Activated CD4-positive, alpha-beta T cell treated with anti-CD3 and anti-CD28 coated beads for 48 hours (primary cell): ENCODE results near the gene ROBO1.
"Not testable (repeated sequence)": the region's sequence is repeated elsewhere in the genome, so short reads cannot be mapped to it uniquely, and the experiment has no call there.

Experiments
- DNase-seq: peaks from one replicate; pipeline ENCODE4 v3.0.0-alpha.2; 2020

The ROBO1 gene

DNA sequence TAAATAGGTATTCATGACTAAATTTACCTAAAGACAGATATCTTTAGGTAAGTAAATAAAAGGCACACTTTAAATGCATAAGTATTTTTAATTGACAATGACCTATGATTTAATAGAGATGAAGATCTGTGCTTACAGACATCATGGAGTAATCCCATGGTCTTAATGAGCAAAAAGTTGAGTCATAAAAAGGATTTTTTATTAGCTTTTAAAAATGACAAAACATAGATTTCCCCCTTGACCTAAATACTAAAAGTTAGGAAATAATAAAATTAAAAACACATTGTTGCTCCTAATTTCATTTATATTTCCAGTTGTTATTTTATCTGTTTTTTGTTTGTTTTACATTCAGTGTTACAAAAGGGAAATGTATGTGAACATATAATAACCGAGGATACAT, 1005.7 kb downstream of the ROBO1 start:
- DNase-seq, result no peak

- no peak for DNase-seq
Measured at GRCh38 chr3:78761126-78761525, 1006.7 kb downstream of the ROBO1 start.

DNA sequence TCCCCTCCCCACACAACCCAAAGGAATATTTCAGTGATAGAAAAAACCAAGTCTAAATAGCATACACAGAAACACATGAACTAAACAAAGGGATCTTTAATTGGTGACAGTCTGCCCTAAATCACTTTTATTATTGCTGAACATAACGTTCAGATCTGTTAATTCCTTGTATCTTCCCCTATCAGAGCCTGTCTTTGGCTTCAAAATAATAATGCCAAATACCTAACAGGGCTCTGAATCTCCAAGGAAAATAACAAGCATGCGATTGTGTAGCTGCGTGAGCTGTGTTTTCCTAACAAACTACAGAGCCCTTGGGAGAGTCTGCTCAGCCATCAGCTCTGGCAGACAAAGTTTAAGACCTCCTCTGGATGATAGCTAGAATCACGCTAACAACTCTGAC, 1010.1 kb downstream of the ROBO1 start:
- DNase-seq, result no peak

GRCh38 chr3:78754066-78754743, 1013.6 kb downstream of the ROBO1 start:
- DNase-seq, result no peak

GRCh38 chr3:78751266-78751665, 1016.5 kb downstream of the ROBO1 start:
- DNase-seq, result no peak

DNA sequence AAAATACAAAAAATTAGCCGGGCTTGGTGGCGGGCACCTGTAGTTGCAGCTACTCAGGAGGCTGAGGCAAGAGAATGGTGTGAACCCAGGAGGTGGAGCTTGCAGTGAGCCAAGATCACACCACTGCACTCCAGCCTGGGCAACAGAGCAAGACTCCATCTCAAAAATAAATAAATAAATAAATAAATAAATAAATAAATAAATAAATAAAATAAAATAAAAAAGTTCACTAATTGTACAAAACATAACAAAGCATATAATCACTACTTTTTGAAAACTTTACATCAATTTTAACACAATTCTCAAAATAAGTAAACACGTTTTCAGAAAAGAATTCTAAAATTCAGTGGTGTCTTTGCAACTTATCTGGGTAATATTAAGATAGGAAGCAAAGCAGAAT, 1017.5 kb downstream of the ROBO1 start:
- not testable (repeated sequence) for DNase-seq

- no peak for DNase-seq
Measured at GRCh38 chr3:78749056-78749455, 1018.7 kb downstream of the ROBO1 start.

GRCh38 chr3:78745847-78746246, 1022.0 kb downstream of the ROBO1 start:
- DNase-seq, result no peak

DNA sequence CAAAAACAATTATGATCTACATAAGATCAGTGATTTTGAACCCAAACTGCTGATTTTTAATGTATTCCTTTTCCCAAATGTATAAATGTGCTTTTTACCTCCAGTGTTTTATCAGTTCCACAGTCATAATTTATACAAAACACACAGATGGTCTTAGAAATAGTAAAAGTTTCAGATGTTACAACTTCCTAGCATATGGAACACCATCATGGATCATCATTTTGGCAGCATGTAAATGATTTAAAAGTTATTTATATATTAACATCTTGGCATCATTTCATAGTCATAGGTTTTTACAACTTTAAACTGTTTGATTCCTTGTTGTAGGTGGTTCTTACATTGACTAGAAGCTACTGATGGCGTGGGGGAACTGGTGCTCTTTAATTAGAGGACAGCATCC, 1025.3 kb downstream of the ROBO1 start:
- DNase-seq, result no peak

GRCh38 chr3:78742041-78742440, 1025.8 kb downstream of the ROBO1 start:
- DNase-seq, result no peak

- no peak for DNase-seq
Measured at GRCh38 chr3:78741066-78741645, 1026.6 kb downstream of the ROBO1 start.

DNA sequence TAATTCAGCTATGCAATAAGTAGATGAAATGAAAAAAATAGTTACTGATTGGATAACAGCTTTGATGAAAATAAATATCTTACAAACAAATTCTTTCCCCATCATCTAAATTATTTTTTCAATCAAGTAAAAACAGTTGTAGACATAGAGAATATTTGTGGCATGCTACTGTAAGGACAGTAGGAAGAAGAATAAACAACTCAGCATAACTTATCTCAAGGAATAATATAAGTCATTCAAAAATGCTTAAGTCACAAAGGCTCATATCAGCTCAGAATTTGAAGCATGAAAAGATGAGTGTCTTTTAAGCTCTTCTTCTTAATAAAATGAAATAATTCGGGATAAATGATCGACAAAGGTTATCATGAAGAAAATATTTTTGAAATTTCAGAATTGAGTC, 1029.0 kb downstream of the ROBO1 start:
- DNase-seq, result no peak

DNA sequence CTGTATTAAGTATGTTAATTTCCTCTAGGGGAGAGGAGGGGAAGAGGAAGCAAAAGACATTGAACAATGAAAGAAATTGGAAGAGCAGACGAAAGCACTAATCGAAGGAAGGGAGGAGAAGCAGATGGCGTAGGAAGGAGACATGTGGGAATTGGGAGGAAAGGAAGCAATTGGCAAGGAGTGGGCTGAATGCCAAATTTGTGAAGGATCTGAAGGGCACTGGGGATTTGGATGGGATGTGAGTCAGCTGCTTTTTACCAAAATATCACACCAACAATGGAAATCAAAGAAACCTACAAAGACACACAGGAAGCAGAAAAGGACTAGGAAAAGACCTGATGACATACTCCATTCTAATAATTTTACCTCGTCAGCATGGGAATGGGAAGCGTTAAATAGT, 1029.8 kb downstream of the ROBO1 start:
- DNase-seq, result no peak

- no peak for DNase-seq
Measured at GRCh38 chr3:78736863-78737262, 1030.9 kb downstream of the ROBO1 start.

DNA sequence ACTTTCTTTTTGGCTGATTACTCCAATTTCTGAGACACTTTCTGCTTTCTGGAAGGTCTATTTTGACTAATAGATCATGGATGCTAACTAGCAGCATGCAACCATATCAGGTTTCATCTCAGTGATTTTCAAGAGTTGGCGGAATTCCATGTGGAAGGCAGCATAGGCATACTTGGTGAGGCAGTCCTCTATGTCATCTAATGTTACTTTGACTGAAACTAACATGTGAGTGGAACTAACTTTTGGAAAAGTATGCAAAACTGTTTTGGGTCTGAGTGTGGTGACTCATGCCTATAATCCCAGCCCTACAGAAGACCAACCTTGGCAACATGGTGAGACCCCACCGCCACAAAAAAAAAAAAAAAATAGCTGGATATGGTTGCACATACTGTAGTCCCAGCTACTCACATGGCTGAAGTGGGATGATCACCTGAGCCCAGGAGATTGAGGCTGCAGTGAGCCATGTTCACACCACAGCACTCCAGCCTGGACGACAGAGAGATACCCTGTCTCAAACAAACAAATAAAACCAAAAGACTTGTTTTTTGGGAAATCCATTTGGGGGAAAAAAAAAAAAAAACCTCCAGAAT, 1033.7 kb downstream of the ROBO1 start:
- DNase-seq, result no peak

GRCh38 chr3:78732893-78733292, 1034.9 kb downstream of the ROBO1 start:
- no peak for DNase-seq

- no peak for DNase-seq
Measured at GRCh38 chr3:78732471-78732870, 1035.3 kb downstream of the ROBO1 start.

GRCh38 chr3:78729946-78730345, 1037.9 kb downstream of the ROBO1 start:
- no peak for DNase-seq

GRCh38 chr3:78728406-78729145, 1039.2 kb downstream of the ROBO1 start:
- no peak for DNase-seq

DNA sequence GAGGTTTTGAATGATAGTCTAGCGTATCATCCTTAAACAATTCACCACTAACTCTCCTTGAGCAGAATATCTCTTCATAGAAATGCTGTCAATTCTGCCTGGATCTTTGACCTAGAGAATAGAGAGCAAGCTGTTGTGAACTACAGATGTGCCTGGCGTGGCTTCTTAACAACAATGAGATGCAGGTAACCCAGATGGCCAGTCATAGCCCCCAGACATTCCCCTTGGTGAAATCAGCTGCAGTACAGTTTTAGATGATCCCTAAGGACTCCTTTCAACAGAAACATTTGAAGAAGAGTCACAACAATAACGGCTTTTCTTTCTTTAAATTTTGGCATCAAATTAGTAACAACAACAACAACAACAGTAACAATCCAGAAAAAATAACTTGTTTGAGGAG, 1041.3 kb downstream of the ROBO1 start:
- no peak for DNase-seq

GRCh38 chr3:78725703-78726246, 1042.0 kb downstream of the ROBO1 start:
- DNase-seq, result no peak

GRCh38 chr3:78724859-78725258, 1042.9 kb downstream of the ROBO1 start:
- no peak for DNase-seq

DNA sequence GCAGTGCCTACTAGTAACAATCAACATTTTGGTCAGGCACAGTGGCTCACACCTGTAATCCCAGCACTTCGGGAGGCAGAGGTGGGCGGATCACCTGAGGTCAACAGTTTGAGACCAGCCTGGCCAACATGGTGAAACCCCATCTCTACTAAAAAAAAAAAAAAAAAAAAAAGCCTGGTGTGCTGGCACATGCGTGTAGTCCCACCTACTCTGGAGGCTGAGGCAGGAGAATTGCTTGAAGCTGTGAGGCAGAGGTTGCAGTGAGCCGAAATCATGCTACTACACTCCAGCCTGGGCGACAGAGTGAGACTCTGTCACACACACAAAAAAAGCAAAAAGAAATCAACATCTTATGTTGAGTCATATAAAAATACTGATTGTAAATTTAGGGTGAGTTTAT, 1043.4 kb downstream of the ROBO1 start:
- not testable (repeated sequence) for DNase-seq
